Spleen (tissue), 11 donors: ENCODE results near the gene HES4. TPM values are rescaled to one million over a fixed set of nuclear protein-coding genes. Genes with fewer than 3 reads are reported as not detected.

Experiments used
- DNase-seq: peaks from one replicate; pipeline ENCODE4 v3.0.0-alpha.2; 2020
- H3K27ac ChIP-seq, 8 donors: fragments of 200-600 bp; sonication (generic) in 7 of 8; 1 replicate in 4 of 8; 2 replicates in 4 of 8; pipeline versions ENCODE4 v1.5.0 to v1.8.0; 2016 to 2021; ENCODE audit warnings: inconsistent platforms in 4 of 8, mild to moderate bottlenecking in 4 of 8, moderate library complexity in 1 of 8
- H3K27me3 ChIP-seq, 7 donors: fragments of 200-600 bp; sonication (generic) in 6 of 7; replicated peaks in 1 of 7; 1 replicate in 4 of 7; 2 replicates in 3 of 7; pipeline versions ENCODE4 v1.5.0 to v1.8.0; 2016 to 2021; ENCODE audit warnings: inconsistent platforms in 3 of 7, mild to moderate bottlenecking in 1 of 7
- H3K36me3 ChIP-seq, 6 donors: fragments of 200-600 bp; sonication (generic) in 5 of 6; 1 replicate in 4 of 6; 2 replicates in 2 of 6; pipeline versions ENCODE4 v1.5.0 to v1.8.0; 2016 to 2021; ENCODE audit warnings: inconsistent platforms in 2 of 6
- H3K4me1 ChIP-seq, 6 donors: fragments of 200-600 bp; sonication (generic) in 5 of 6; 1 replicate in 3 of 6; 2 replicates in 3 of 6; pipeline versions ENCODE4 v1.5.0 to v1.8.0; 2016 to 2021; ENCODE audit warnings: inconsistent platforms in 3 of 6
- H3K4me3 ChIP-seq, 8 donors: fragments of 200-600 bp; sonication (generic) in 7 of 8; 1 replicate in 4 of 8; 2 replicates in 4 of 8; pipeline versions ENCODE4 v1.5.0 to v1.8.0; 2016 to 2021; ENCODE audit warnings: inconsistent platforms in 4 of 8, mild to moderate bottlenecking in 4 of 8, moderate library complexity in 2 of 8
- H3K9me3 ChIP-seq, 8 donors: fragments of 200-600 bp; sonication (generic) in 7 of 8; 1 replicate in 4 of 8; 2 replicates in 4 of 8; pipeline versions ENCODE4 v1.5.0 to v1.8.0; 2016 to 2021; ENCODE audit warnings: inconsistent platforms in 4 of 8
- POLR2A ChIP-seq, 3 donors: fragments of 450-650 bp; IDR thresholded peaks; one replicate each; pipeline ENCODE4 v1.5.1; 2017; ENCODE audit warnings: antibody characterized with exemption in 3 of 3, mild to moderate bottlenecking in 1 of 3
- POLR2AphosphoS5 ChIP-seq, 3 donors: sonication (generic); formaldehyde crosslinking; IDR thresholded peaks; one replicate each; pipeline ENCODE4 v1.5.1; 2017; ENCODE audit warnings: antibody characterized with exemption in 3 of 3
- WGBS, 5 donors: extraction: QIAGEN DNeasy Blood & Tissue Kit in 3 of 5; methylation state at CpG; one replicate each; pipeline versions ENCODE4 v1.1.5 to v1.1.7; 2013 to 2018; 5-methylcytosine and 5-hydroxymethylcytosine counted together
- intact Hi-C: fragments of 100-400 bp; cut with DNase I; formaldehyde crosslinking; loops from one replicate; pipeline ENCODE4 v1.15.0; 2023; ENCODE audit warnings: low total_unique reads
- polyA plus RNA-seq, 3 donors: library from polyadenylated mRNA; stranded (reverse); fragments of 200-250 nt; gene quantifications; one replicate each; pipeline ENCODE4 v1.2.1, GENCODE V29; 2013
- total RNA-seq, 7 donors: library from RNA; depleted of rRNA in 3 of 7; stranded (reverse); fragments of >200 nt in 3 of 7; fragmentation: NEBNext Ultra II Directional in 4 of 7; extraction: Animal tissue kit (Norgen Biotek cat#: 25700) in 4 of 7; gene quantifications; one replicate each; pipeline versions ENCODE4 v1.1.0 to v1.2.1, GENCODE V29; 2016 to 2021
- TF ChIP-seq, protein P1 (sequence below), 11 experiments: fragments of 200-600 bp in 7 of 11; fragments of 450-650 bp in 4 of 11; sonication (generic) in 4 of 11; IDR thresholded peaks in 8 of 11; conservative IDR thresholded peaks in 3 of 11; 1 replicate in 7 of 11; 2 replicates in 4 of 11; pipeline versions ENCODE4 v1.4.0 to v1.8.0; 2016 to 2021; ENCODE audit warnings: antibody characterized with exemption in 11 of 11, inconsistent platforms in 4 of 11, mild to moderate bottlenecking in 1 of 11
- donor health status: healthy with polysubstance abuse.
- donor health status: DM: no; HTN: no; CAD: no; lungs with moderate emphysema.
- donor health status: DM: no; HTN: no; CAD: no.
- donor health status: Bipolar disorder and iron deficiency.
- donor health status: healthy.
- donor health status: DM: no; HTN: no; CAD: no.
- donor health status: DM: yes; HTN: yes; CAD: no.

The HES4 gene
- total and polyA plus RNA-seq, 10 donors = 3.8 to 64.3 (median 20.6) TPM

DNA sequence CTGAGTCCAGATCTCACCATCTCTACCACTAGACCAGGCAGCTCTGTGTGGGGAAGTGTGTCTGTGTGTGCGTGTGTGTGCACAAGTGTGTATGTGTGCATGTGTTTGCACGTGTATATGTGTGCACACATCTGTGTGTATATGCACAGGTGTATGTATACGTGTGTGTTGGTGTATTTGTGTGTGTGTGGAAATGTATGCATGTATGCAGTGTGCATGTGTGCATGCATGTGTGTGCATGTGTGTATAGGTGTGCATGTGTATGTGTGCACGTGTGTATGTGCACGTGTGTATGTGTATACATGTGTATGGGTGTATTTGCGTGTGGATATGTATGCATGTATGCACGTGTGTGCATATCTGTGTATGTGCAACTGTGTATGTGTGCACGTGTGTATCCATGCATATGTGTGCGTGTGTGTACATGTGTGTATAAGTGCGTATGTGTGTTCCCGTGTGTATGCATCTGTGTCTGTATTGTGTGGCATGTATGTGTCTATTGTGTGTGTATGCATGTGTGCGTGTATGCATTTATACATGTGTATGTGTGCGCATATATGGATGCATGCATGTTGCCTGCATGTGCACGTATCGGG is 30.5 kb downstream of the HES4 start:
- DNase-seq = no peak
- H3K36me3 ChIP-seq = peaks cover 0 to 6% (median 0%) of the 10 kb centered on the region in 6 donors
- peaks cover 8 to 26% (median 20%) of the 10 kb centered on the region in 6 donors for H3K4me1 ChIP-seq
- H3K4me3 ChIP-seq = no peak overlapping the region
- intact Hi-C loops = no loop called here
- TF ChIP-seq POLR2AphosphoS5 (IDR thresholded peaks at IDR 0.05) (no peak), POLR2A (IDR thresholded peaks at IDR 0.05) (no peak)
- TF ChIP-seq, protein P1, sequence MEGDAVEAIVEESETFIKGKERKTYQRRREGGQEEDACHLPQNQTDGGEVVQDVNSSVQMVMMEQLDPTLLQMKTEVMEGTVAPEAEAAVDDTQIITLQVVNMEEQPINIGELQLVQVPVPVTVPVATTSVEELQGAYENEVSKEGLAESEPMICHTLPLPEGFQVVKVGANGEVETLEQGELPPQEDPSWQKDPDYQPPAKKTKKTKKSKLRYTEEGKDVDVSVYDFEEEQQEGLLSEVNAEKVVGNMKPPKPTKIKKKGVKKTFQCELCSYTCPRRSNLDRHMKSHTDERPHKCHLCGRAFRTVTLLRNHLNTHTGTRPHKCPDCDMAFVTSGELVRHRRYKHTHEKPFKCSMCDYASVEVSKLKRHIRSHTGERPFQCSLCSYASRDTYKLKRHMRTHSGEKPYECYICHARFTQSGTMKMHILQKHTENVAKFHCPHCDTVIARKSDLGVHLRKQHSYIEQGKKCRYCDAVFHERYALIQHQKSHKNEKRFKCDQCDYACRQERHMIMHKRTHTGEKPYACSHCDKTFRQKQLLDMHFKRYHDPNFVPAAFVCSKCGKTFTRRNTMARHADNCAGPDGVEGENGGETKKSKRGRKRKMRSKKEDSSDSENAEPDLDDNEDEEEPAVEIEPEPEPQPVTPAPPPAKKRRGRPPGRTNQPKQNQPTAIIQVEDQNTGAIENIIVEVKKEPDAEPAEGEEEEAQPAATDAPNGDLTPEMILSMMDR (IDR thresholded peaks at IDR 0.05 in 8 of 11, conservative IDR thresholded peaks at IDR 0.05 in 3 of 11) = no peak
- H3K27ac ChIP-seq = no peak overlapping the region
- 80 to 90% (median 82%) methylated on average over 15 of the region's 15 CpGs for WGBS, 5 donors
- H3K9me3 ChIP-seq = no peaks in the 10 kb centered on the region
- H3K27me3 ChIP-seq = peaks cover 10 to 87% (median 42%) of the 10 kb centered on the region in 7 donors

DNA sequence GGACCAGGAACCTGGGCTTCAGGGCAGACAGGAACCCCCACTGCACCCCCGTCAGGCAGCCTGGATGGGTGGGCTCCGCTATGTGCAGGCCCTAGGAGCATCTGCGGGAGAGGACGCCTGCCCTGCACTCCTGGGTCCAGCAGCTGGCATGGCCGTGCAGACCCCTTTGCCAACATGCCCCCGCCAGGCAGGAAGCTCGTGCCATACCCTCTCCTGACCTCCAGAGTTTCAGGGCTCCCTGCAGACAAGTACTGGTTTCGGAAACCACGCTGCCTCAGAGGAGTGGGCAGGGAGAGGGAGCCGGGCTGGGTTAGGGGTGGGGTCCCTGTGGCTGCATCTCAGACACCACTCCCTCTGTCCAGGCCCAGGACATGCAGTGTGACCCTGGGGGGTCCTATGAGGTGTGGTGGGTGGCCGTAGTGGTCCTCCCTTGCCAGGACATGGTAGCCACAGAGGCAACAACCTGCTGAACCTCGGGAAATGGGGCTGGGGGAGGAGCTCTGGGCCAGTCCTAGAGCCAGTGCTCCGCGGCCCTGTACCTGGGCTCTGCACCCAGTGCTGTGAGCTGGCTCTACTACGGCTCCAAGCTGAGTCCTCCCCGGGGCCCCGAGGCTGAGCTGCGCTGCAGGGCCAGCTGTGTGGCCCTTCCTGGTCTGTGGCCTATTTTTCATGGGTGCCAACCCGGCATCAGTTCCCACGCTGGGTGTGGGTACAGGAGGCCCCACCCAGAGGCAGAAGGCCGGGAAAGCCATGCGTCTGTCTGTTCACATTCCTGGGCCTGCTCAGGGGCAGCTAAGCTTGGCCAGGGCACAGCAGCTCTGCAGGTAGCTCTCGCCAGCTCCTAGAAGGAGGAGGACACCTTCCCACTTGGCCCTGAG is 32.2 kb downstream of the HES4 start:
- H3K9me3 ChIP-seq = no peaks in the 10 kb centered on the region
- peaks cover 0 to 22% (median 6%) of the 10 kb centered on the region in 6 donors for H3K36me3 ChIP-seq
- WGBS, 5 donors = 66 to 74% (median 74%) methylated on average over 9 to 23 of the region's 23 CpGs
- peaks cover 8 to 31% (median 20%) of the 10 kb centered on the region in 6 donors for H3K4me1 ChIP-seq
- no peak overlapping the region for H3K27ac ChIP-seq
- TF ChIP-seq POLR2A (IDR thresholded peaks at IDR 0.05) (no peak), POLR2AphosphoS5 (IDR thresholded peaks at IDR 0.05) (no peak)
- TF ChIP-seq, protein P1 (IDR thresholded peaks at IDR 0.05 in 8 of 11, conservative IDR thresholded peaks at IDR 0.05 in 3 of 11) = no peak
- intact Hi-C loops = no loop called here
- no peak for DNase-seq
- H3K4me3 ChIP-seq = peak overlapping the region in 4 of 8 donors; percentile 57 to 78 (median 62)
- H3K27me3 ChIP-seq = peaks cover 10 to 70% (median 26%) of the 10 kb centered on the region in 7 donors

DNA sequence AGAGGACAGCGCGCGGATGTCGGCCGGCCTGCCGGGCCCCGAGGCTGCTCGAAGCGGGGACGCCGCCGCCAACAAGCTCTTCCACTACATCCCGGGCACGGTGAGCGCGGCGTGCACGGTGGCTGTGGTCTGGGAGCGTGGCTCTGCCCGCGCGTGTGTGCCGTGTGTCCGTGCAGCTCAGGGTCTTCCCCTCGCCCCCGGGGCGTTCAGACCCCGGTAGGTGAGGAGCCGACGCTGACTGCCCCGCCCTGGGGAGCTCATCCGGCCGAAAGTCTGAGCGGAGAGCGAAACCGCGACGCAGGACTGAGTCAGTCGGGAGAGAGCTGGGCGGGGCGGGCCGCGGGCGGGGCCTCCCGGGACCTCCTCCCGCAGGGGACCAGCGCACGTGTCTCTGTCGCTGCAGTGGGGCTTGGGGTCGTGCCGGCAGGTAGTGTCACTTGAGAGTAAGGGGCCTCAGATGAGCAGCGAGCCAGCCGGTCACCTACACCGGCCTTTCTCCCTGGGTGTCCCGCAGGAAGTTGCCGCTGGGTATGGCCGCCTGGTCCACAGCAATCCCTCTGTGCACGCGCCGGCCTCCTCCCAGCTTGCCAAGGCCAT is 33.1 kb downstream of the HES4 start:
- Histone ChIP-seq H3K27ac (peak overlapping the region; percentile 72 to 87 (median 80)), H3K27me3 (peaks cover 5 to 61% (median 18%) of the 10 kb centered on the region in 7 donors), H3K36me3 (peaks cover 0 to 31% (median 6%) of the 10 kb centered on the region in 6 donors), H3K4me1 (peaks cover 8 to 40% (median 21%) of the 10 kb centered on the region in 6 donors), H3K9me3 (no peaks in the 10 kb centered on the region), H3K4me3 (peak overlapping the region; percentile 56 to 78 (median 64))
- intact Hi-C loops = no loop called here
- TF ChIP-seq POLR2A (IDR thresholded peaks at IDR 0.05) (no peak), POLR2AphosphoS5 (IDR thresholded peaks at IDR 0.05) (peak; percentile 67 to 84 (median 79))
- TF ChIP-seq, protein P1 (IDR thresholded peaks at IDR 0.05 in 8 of 11, conservative IDR thresholded peaks at IDR 0.05 in 3 of 11) = no peak
- 0 to 2% (median 1%) methylated on average over 11 to 60 of the region's 60 CpGs for WGBS, 5 donors
- DNase-seq = peak; percentile 94
